Raji (cell line): ENCODE results near the gene NAT14.
A peak's percentile ranks its signal among the peaks of the same experiment; 100 is the strongest.

ENCODE experiments used
- POLR2A ChIP-seq: IDR thresholded peaks from 2 replicates; pipeline ENCODE4 v1.6.1; 2011; ENCODE audit warnings: low read depth, low read length, control low read depth; ENCODE audit not compliant: insufficient read depth

NAT14 gene

DNA sequence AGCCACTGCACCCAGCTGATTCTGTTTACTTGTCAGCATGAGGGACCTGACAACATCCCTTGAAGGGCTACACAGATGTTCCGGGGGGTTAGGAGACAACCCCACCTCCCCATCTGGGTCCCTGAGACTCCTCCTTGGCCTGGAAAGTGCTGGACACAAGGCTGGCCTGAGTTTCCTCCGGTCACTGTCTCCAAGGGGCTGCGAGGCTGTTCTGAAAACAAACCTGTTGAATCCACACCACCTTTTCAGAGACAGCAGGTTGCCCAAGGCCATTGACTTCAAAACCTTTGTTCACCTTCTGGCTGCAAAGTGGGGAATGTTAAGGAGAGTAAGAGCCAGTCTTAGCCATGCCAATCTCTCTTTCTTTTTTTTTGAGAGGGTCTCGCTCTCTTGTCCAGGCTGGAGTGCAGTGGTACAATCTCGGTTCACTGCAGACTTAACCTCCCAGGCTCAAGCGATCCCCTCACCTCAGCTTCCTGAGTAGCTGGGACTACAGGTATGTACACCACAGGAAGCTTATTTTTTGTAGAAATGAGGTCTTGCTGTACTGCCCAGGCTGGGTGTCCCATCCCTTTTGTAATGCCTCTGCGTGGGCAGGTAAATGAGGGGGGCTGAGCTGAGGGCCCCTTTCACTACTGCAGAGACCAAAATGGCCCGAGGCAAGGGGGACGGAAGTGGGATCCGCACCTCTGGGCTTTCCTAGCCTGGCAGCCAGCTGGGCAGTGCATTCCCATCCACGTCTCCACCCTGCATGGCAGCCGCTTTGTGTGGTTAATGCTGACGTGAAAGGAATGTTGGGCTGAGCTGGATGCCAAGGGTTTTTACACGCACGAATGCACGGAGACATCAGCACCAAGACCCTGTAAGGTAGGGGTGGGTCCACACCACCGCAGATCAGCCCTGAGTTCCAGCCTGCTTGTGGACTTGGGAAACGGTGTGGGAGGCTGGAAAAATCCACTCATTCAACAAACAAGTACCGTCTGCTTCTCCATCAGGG is 10.4 kb upstream of the NAT14 start:
- TF ChIP-seq POLR2A, result no peak

DNA sequence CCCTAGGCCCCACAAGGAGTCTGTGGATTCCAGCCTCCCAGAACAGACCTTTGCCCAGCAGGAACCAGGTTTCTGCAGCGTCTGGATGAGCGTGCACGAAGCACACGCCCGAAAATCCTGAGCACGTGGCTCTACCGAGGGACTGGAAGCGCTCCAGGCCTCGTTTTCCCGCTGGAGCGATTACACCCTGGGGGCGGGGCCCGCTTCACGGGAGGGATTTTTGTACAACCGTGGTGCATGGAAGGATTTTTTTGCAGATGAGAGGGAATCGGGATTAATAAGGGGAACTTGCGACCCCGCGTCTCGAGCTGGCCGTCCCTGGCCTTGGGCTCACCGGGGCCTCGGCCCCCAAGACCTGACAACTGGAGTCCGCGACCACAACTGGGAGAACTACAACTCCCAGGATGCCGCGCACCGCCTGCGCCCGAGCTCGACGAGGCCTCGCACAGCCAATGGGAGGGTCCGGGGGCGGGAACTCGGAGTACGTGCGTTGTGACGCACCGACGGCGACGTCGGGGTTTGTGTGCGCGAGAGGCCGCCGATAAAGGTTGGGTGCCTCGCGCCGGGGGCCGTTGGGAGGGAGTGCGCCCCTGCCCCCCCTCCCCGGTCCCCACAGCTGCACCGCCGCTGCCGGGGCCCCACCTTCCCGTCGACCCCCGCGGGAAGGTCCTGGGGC is 8.8 kb upstream of the NAT14 start, which contains the start of gene ZNF628:
ZNF628 (plus strand) TSS at position 518 of the 676 bp plus-strand sequence. CDS start 3,294 bp downstream, outside the sequence.
- TF ChIP-seq POLR2A, result peak; percentile 59

DNA sequence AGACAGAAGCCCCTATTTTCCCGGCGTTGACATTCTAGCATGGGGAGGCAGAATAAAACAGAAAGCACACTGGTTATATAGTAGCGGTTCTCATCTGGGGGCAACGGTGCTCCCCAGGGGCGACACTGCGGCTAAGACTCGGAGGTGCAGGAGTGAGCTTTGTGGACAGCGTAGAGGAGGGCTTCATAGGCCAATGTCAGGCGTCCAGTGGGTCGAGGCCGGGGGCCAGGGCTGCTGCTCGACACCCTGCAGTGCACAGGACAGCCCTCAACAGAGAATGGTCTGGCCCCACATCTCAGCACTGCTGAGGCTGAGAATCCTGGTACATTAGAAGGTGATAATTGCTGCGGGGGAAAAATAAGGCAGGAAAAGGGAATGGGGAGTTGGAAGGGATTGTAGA is 7.1 kb upstream of the NAT14 start:
- no peak for TF ChIP-seq POLR2A

DNA sequence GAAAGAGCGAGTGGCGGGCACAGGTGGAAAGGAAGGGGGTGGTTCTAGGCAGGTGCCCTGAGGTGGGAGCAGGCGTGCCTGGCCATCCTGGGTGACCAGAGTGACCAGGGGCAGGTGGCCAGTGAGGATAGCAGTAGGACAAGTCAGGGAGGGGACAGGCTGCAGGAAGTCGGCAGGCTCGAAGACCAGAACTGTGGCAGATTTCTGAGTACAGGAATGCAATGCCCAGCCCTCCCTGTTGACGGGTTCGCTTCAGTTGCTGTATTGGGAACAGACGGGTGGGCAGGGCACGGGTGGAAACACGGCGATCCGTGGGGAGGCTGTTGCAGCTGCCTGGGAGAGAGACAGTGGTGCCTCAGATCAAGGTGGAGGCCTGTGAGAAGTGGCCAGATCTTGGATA is 6.6 kb upstream of the NAT14 start:
- TF ChIP-seq POLR2A, result no peak

DNA sequence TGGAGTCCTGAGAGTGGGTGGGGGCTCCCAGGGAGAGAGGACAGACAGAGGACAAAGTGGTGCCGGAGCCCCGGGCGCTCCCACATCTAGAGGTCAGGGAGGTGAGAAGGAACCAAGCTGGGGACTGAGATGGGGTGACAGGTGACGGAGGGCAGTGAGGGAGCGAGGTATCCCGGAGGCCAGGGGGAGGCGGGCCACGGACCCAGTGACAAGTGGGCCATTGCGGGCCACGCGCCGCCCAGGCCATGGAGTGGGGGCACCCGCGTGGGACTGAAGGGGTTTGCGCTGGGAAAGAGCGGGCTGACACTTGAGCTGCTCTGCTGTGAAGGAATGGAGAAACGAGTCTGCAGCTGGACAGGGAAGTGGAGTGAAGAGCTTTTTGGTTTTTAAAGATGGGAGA is 5.9 kb upstream of the NAT14 start:
- no peak for TF ChIP-seq POLR2A

DNA sequence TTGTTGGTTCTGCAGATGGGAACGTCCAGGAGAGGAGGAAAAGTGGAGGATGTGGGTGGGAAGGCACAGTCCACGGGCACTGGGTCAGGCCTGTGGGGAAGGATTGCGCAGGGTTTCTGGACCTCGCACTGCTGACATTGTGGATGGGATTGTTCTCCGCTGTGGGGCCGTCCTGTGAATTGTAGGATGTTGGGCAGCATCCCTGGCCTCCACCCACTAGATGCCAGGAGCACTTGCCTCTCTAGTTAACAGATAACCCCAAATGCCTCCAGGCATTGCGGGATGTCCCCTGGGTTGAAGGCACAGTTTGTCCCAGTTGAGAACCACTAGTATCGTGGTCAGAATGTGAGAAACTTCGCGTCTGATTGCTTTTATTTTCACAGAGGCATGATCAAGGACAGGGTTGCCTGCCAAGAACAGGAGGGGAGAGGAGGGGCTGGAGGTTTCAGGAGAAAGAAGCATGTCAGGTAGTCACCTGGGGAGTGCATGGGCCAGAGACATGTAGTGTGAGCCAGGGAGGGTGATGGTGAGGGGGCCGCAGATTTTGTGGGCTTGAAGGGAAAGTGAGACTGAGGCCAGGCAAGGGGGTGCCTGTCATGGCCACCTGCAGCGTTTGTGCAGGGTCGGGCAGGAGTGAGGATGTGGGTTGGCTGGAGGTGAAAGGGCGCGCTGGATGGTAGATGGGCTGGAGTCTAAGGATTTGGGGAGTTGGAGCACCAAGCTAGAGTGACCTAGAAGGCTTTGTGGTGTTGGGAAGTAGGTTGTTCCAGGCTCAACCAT is 5.3 kb upstream of the NAT14 start:
- TF ChIP-seq POLR2A, result no peak

DNA sequence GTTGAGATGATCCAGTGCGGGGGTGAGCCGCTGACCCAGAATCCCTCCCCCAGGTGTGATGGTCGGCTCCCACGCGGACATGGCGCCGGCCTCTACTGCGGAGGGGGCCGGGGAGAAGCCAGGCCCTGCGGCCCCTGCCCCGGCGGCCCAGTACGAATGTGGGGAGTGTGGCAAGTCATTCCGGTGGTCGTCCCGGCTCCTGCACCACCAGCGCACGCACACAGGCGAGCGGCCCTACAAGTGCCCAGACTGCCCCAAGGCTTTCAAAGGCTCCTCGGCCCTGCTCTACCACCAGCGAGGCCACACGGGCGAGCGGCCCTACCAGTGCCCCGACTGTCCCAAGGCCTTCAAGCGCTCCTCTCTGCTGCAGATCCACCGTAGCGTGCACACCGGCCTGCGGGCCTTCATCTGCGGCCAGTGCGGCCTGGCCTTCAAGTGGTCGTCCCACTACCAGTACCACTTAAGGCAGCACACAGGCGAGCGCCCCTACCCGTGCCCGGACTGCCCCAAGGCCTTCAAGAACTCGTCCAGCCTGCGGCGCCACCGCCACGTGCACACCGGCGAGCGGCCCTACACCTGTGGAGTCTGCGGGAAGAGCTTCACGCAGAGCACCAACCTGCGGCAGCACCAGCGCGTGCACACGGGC is 3.7 kb upstream of the NAT14 start:
- TF ChIP-seq POLR2A, result no peak

DNA sequence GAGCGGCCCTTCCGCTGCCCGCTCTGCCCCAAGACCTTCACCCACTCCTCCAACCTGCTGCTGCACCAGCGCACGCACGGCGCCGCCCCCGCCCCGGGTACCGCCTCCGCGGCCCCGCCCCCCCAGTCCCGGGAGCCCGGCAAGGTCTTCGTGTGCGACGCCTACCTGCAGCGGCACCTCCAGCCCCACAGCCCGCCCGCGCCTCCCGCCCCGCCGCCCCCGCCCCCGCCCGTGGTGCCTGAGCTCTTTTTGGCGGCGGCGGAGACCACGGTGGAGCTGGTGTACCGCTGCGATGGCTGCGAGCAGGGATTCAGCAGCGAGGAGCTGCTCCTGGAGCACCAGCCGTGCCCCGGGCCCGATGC is 3.2 kb upstream of the NAT14 start:
- TF ChIP-seq POLR2A, result no peak

DNA sequence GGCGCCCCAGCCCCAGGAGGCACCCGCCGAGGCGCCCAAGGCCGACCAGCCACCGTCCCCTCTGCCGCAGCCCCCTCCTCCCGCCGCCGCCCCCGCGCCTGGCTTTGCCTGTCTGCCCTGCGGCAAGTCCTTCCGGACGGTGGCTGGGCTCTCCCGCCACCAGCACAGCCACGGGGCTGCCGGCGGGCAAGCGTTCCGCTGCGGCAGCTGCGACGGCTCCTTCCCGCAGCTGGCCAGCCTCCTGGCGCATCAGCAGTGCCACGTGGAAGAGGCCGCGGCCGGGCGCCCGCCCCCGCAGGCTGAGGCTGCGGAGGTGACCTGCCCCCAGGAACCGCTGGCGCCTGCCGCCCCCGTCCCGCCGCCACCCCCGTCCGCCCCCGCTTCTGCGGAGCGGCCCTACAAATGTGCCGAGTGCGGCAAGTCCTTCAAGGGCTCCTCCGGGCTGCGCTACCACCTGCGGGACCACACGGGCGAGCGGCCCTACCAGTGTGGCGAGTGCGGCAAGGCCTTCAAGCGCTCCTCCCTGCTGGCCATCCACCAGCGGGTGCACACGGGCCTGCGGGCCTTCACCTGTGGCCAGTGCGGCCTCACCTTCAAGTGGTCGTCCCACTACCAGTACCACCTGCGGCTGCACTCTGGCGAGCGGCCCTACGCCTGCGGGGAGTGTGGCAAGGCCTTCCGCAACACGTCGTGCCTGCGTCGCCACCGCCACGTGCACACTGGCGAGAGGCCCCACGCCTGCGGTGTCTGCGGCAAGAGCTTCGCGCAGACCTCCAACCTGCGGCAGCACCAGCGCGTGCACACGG is 2.6 kb upstream of the NAT14 start:
- TF ChIP-seq POLR2A, result no peak

DNA sequence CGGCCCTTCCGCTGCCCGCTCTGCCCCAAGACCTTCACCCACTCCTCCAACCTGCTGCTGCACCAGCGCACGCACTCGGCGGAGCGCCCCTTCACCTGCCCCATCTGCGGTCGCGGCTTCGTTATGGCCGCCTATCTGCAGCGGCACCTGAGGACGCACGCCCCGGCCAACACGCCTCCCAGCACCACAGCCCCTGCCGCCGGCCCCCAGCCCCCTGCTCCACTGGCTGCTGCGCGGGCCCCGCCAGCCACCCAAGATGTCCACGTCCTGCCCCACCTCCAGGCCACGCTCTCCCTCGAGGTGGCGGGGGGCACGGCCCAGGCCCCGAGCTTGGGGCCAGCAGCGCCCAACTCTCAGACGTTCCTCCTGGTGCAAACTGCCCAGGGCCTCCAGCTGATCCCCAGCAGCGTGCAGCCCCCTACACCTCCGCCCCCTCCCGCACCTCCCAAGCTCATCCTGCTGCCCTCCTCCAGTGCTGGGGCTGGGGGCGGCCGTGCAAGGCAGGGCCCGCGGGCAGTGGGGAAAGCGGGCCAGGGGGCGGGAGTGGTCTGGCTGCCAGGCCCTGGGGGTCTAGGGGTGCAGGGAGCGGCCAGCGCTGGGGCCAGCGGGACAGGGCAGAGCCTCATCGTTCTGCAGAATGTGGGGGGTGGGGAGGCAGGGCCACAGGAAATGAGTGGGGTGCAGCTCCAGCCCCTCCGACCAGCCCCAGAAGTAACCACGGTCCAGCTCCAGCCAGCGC is 1.9 kb upstream of the NAT14 start:
- TF ChIP-seq POLR2A, result no peak

DNA sequence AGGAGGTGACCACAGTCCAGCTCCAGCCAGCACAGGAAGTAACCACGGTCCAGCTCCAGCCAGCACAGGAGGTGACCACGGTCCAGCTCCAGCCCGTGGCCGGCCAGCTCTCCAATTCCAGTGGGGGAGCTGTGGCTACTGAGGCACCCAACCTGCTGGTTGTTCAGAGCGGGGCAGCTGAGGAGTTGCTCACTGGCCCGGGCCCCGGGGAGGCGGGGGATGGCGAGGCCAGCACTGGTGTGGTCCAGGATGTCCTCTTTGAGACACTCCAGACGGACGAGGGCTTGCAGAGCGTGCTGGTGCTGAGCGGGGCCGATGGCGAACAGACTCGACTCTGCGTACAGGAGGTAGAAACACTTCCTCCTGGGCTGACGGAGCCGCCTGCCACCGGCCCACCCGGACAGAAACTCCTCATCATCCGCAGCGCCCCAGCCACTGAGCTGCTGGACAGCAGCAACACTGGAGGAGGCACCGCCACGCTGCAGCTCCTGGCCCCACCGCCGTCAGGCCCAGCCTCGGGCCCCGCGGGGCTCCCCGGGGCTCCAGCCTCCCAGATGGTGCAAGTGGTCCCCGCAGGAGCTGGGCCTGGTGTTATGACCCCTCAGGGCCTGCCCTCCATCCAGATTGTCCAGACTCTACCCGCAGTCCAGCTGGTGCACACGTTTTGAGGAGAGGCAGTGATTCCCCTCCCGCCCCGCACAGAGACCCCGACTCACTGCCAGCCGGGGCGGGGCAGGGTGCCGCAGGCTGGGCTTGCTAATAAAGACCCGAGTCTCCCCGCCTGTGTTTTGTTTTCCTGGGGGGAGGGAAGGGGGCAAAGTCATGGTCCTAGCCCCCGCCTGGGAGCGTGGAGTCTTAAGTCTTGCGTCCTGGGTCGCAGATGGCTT is 1.0 kb upstream of the NAT14 start:
- no peak for TF ChIP-seq POLR2A

DNA sequence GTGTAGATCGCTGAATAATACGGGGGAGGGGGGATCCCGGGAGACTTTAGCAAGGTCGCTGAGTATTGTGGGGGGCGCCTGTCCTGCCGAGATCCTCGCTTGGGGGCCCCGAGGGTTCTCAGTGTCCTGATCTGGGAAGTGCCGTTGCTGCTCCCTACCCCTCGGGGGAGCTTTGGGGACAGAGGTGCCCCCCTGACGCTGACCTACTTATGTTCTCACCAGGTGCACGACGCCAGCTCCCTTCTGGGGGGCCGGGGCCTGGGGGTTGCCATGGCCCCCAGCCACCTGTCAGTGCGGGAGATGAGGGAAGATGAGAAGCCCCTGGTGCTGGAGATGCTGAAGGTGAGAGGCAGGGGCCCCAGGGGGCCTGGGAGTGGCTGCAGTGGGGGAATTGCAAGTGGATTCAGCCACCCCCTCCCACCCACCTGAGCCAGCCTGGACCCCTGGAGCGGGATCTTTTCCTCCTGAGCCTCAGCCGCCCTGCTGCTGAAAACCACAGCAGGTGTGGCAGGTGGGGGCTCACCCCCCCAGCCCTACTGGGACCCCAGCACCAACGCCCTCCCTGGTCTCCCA is 537 bp downstream of the NAT14 start:
- no peak for TF ChIP-seq POLR2A
